ENCODE data around the gene PCMTD2.

- TF ChIP-seq EP300 (IDR thresholded peaks at IDR 0.05) (no peak), CTCF (IDR thresholded peaks at IDR 0.05) (no peak)
Observed at GRCh38 chr20:64222851-64223525, 32.6 kb upstream of the PCMTD2 start.
